ENCODE results near the gene SPTBN1.

- TF ChIP-seq CTCF (IDR thresholded peaks at IDR 0.05; ENCODE audit: low read depth, low read length): no peak
- no peak for TF ChIP-seq EZH2phosphoT487 (IDR thresholded peaks at IDR 0.05; ENCODE audit: low read depth)
These were observed 36.2 kb downstream of the SPTBN1 start for GRCh38 chr2:54492335-54492734.
